Body of pancreas (tissue), 4 donors: ENCODE measurements around the gene SKP1.

ENCODE experiments used
- CTCF ChIP-seq, 7 experiments: fragments of 450-650 bp in 4 of 7; fragments of 200-600 bp in 3 of 7; sonication (generic) in 3 of 7; IDR thresholded peaks; one replicate each; pipeline ENCODE4 v1.5.1; 2016 to 2019; ENCODE audit warnings: antibody characterized with exemption in 7 of 7
- POLR2A ChIP-seq, 3 donors: fragments of 450-650 bp; IDR thresholded peaks; one replicate each; pipeline ENCODE4 v1.6.1; 2016; ENCODE audit warnings: antibody characterized with exemption in 3 of 3, mild to moderate bottlenecking in 2 of 3

DNA sequence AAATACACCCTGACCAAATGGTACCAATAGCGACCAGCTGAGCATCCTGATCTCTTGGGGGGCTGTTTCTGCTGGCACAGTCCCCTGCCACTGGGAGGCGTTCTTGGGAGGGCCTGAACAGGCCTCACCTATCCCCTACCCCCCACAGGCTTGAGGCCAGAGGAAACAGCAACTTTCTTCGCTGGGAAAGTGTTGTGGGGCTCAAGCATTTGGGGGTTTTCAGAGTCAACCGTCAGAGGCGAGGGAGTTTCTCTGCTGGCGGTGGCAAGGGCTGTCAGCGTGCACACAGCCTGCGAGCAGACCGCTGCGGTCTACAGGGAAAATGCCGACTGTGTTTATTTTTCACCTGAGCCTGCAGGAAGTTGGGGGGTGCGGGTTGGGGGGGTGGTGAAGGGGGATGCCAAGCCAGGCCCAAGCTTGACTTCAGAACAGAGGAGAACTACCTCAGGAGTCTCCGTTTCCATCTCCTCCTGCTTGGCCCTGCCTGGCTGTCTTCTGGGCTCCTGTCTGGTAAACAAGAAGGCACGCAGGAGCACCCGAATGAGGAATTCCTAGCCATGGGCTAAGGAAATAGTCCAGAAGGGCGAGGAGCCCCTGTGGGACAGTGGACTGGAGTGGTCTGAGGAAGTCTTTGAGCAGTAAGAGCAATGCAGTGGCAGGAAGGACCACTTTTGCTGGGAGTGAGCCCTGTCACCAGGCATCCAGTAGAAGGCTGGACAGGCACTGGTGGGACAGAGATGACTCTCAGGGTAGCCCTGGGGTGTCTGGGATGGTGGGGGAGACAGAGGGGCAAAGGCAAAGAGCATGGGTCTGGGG is 44.2 kb downstream of the SKP1 start:
- no peak for TF ChIP-seq CTCF (IDR thresholded peaks at IDR 0.05)
- no peak for TF ChIP-seq POLR2A (IDR thresholded peaks at IDR 0.05)
